GM20000 (cell line): ENCODE data around the gene DPPA3.
"Not testable (repeated sequence)": the region's sequence is repeated elsewhere in the genome, so short reads cannot be mapped to it uniquely, and the experiment has no call there.

Experiments
- DNase-seq: peaks from one replicate; pipeline ENCODE4 v3.0.0; 2012; ENCODE audit warnings: low spot score
- CTCF ChIP-seq: IDR thresholded peaks from 2 replicates; pipeline ENCODE4 v1.5.1; 2012; ENCODE audit warnings: mild to moderate bottlenecking, control low read depth; ENCODE audit errors: extremely low read depth, missing control alignments

The DPPA3 gene

GRCh38 chr12:7711133-7711532, at the start of gene DPPA3:
DPPA3 (plus strand) TSS chr12:7711433; CDS start chr12:7711571, 138 bp downstream.
- DNase-seq, result no peak
- TF ChIP-seq CTCF, result no peak

DNA sequence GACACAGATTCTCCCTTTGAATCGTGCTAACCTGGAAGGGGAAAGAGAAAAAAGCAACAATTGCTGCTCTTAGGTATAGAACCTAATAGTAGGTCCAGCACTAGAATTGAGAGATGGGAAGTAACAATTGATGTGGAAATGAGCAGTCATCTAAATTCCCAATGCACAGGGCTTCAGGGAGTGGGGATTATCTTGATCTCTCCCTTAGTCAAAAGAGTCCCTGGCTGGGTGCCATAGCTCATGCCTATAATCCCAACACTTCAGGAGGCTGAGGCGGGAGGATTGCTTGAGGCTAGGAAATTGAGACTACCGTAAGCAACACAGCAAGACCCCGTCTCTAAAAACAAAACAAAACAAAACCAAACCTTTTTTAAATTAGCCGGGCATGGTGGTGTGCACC, 49.5 kb upstream of the DPPA3 start:
- DNase-seq, result no peak
- TF ChIP-seq CTCF, result no peak

DNA sequence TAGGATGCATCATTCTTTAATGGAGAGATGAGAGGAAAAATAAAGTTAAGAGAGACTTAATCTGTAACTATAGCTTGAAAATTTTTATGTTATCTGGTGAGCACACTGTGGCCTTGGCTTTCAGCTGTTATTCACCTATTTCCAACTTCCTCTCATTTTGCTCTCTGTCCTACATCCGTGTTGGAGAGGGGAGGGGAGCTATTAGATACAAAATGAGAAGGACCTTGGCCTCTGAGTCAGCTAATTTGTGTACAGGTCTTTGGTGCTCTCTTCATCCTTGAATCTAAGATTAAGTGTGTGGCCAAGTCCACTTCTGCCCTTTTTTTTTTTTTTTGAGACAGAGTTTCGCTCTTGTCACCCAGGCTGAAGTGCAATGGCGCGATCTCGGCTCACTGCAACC, 44.6 kb upstream of the DPPA3 start:
- no peak for TF ChIP-seq CTCF
- no peak for DNase-seq

GRCh38 chr12:7667125-7667524, 44.1 kb upstream of the DPPA3 start:
- DNase-seq, result no peak
- TF ChIP-seq CTCF, result no peak

DNA sequence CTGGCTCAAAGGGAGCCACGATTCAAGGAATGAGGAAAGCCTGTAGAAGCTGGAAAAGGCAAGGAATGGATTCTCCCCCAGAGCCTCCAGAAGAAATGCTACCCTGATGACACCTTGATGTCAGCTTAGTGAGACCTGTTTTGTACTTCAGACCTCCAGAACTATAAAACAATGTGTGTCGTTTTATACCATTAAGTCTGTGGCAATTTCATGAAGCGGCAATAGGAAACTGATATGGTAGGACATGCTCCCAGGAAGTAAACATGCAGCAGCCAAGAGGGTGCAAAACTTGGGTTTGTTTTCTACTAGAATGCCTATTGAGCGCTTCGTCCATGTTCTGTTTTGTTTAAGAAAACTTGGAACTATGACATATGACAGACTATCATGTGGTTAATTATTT, 43.1 kb upstream of the DPPA3 start:
- DNase-seq, result no peak
- TF ChIP-seq CTCF, result no peak

GRCh38 chr12:7675455-7675854, 35.8 kb upstream of the DPPA3 start:
- DNase-seq, result not testable (repeated sequence)

DNA sequence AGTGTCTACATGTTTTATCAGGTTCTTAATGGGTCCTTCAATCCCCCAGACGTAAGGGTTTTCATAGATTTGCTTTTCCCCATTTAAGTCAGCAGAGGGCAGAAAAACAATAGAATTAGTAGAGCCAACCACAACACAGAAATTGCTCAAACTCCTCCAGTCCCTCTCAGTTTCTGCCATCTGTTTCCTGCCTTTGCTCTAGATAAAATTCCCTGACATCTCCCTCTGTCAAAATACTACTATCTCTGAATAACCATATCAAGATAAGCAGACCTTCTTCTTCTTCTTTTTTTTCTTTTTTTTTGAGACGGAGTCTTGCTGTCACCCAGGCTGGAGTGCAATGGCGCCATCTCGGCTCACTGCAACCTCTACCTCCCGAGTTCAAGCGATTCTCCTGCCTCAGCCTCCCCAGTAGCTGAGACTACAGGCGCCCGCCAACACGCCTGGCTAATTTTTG, 33.8 kb upstream of the DPPA3 start:
- peak; percentile 61 for DNase-seq

- DNase-seq, result no peak
- TF ChIP-seq CTCF, result no peak
These were observed 32.5 kb upstream of the DPPA3 start for GRCh38 chr12:7678744-7679143.
